Mammary epithelial cell (primary cell): ENCODE measurements around the gene SBNO2.

Experiments
- CTCF ChIP-seq, 2 donors: IDR thresholded peaks in 1 of 2; conservative IDR thresholded peaks in 1 of 2; 2 replicates each; pipeline ENCODE4 v1.5.1; 2011 to 2012; ENCODE audit warnings: inconsistent platforms in 2 of 2, low read length in 2 of 2, mild to moderate bottlenecking in 2 of 2, control low read depth in 1 of 2, low read depth in 1 of 2; ENCODE audit not compliant: insufficient read depth in 1 of 2; ENCODE audit errors: extremely low read depth in 1 of 2
- EZH2 ChIP-seq: IDR thresholded peaks from 2 replicates; pipeline ENCODE4 v1.6.1; 2012; ENCODE audit warnings: low read length, inconsistent platforms, borderline replicate concordance

GRCh38 chr19:1205114-1206099 is 31.3 kb upstream of the SBNO2 start, which contains the start of gene STK11:
- TF ChIP-seq CTCF (conservative IDR thresholded peaks at IDR 0.05 in 1 of 2, IDR thresholded peaks at IDR 0.05 in 1 of 2; ENCODE audit: extremely low read depth in 1 of 2, insufficient read depth in 1 of 2, low read depth in 1 of 2, low read length in 2 of 2) (no peak), EZH2 (no peak)
